Ovary (tissue), 3 donors: ENCODE results near the gene COPS6.

Experiments
- CTCF ChIP-seq, 3 donors: fragments of 450-650 bp in 2 of 3; fragments of 200-600 bp in 1 of 3; IDR thresholded peaks; one replicate each; pipeline versions ENCODE4 v1.5.1 to v1.8.0; 2016 to 2022; ENCODE audit warnings: antibody characterized with exemption in 3 of 3, mild to moderate bottlenecking in 1 of 3
- EP300 ChIP-seq: sonication (generic); formaldehyde crosslinking; IDR thresholded peaks from one replicate; pipeline ENCODE4 v1.6.1; 2017; ENCODE audit warnings: antibody characterized with exemption
- donor health status: DM: no; HTN: no; CAD: no.

DNA sequence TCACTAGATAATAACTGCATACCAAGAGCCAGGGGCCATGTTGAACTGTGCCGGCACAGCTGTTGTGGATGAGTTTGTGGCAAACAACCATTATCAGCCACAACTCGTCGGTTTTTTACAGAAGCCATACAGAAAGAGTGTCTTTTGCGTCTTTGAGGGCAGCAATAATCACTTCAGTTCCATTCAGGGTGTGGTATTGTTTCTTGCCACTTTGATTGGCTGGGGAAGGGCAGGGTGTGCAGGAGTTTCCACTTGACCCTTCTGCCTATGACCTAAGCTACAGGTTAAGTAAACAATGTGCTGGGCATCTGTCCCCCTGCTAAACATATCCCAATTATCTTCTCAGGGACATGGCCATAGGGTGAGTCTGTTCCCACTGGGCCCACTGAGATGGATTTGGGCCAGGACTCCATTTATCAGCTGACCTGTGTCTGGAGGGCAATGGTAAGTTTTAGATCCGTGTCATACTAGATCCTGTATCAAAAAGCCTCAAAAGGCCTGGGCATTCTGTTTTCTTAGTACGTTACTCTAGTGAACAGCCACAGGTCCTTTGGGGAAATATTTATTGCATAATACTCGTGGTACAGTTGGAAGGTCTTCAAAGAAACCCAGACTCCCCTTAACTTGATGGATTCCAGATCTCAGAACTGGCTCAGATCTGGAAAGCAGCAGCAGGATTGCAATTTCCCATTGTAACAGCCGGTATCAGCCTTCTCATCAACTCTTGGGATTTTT is 23.1 kb upstream of the COPS6 start:
- TF ChIP-seq EP300 (no peak), CTCF (IDR thresholded peaks at IDR 0.05) (no peak)
